ENCODE data around the gene CHD9.

- peak in 1 of 2 donors; percentile 81 for TF ChIP-seq EP300 (IDR thresholded peaks at IDR 0.05)
- no peak for TF ChIP-seq POLR2A (IDR thresholded peaks at IDR 0.05)
- TF ChIP-seq CTCF (IDR thresholded peaks at IDR 0.05) = no peak
Observed at GRCh38 chr16:53098526-53099317, 43.9 kb downstream of the CHD9 start.
